ENCODE results near the gene CTSZ. TPM values are rescaled to one million over a fixed set of nuclear protein-coding genes. Genes with fewer than 3 reads are reported as not detected.
A peak's percentile ranks its signal among the peaks of the same experiment; 100 is the strongest.

Gene CTSZ
- polyA plus RNA-seq, 3 donors: 62.6 to 755 (median 86.4) TPM

- peaks cover 0 to 2% (median 0%) of the 10 kb centered on the region in 3 donors for H3K27me3 Mint-ChIP-seq (ENCODE audit: low read depth in 3 of 3)
- H3K27me3 ChIP-seq (ENCODE audit: control insufficient read depth in 2 of 2, insufficient read depth in 2 of 2, low read length in 2 of 2): no peaks in the 10 kb centered on the region
- no peak overlapping the region for H3K4me3 ChIP-seq (replicated peaks in 1 of 3; ENCODE audit: low read depth in 2 of 3, low read length in 3 of 3)
- peaks cover 71 to 84% of the 10 kb centered on the region in 2 donors for H3K36me3 ChIP-seq (replicated peaks in 1 of 2; ENCODE audit: control insufficient read depth in 1 of 2, insufficient read depth in 2 of 2, low read length in 2 of 2)
- H3K27ac ChIP-seq (ENCODE audit: low read depth in 1 of 2, low read length in 2 of 2): no peak overlapping the region
- TF ChIP-seq, protein P1, sequence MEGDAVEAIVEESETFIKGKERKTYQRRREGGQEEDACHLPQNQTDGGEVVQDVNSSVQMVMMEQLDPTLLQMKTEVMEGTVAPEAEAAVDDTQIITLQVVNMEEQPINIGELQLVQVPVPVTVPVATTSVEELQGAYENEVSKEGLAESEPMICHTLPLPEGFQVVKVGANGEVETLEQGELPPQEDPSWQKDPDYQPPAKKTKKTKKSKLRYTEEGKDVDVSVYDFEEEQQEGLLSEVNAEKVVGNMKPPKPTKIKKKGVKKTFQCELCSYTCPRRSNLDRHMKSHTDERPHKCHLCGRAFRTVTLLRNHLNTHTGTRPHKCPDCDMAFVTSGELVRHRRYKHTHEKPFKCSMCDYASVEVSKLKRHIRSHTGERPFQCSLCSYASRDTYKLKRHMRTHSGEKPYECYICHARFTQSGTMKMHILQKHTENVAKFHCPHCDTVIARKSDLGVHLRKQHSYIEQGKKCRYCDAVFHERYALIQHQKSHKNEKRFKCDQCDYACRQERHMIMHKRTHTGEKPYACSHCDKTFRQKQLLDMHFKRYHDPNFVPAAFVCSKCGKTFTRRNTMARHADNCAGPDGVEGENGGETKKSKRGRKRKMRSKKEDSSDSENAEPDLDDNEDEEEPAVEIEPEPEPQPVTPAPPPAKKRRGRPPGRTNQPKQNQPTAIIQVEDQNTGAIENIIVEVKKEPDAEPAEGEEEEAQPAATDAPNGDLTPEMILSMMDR (IDR thresholded peaks at IDR 0.05): no peak
- peaks cover 48% of the 10 kb centered on the region for H3K4me1 Mint-ChIP-seq
- H3K4me2 ChIP-seq (replicated peaks; ENCODE audit: extremely low read depth, low read length, poor library complexity, severe bottlenecking): no peak overlapping the region
- peaks cover 19 to 34% of the 10 kb centered on the region in 2 donors for H3K4me1 ChIP-seq (ENCODE audit: control insufficient read depth in 1 of 2, insufficient read depth in 2 of 2, low read length in 2 of 2)
- intact Hi-C loops (cut with micrococcal nuclease): loop anchor here in 1 of 2 donors (5.0 kb wide), 1 partner anchor 35 kb away; no protein-coding TSS in a partner anchor
- no peaks in the 10 kb centered on the region for H3K9me3 ChIP-seq (replicated peaks in 1 of 2; ENCODE audit: control insufficient read depth in 1 of 2, insufficient read depth in 1 of 2, low read length in 2 of 2)
- H3K36me3 Mint-ChIP-seq: peaks cover 85% of the 10 kb centered on the region in 2 donors
- no peak for DNase-seq
- WGBS (ENCODE audit: insufficient coverage): 71% methylated on average over 1 of the region's 5 CpGs
- no peak overlapping the region for H2AFZ ChIP-seq (ENCODE audit: insufficient read depth, low read depth, low read length, poor library complexity, severe bottlenecking)
- H3K79me2 ChIP-seq (ENCODE audit: insufficient read depth, low read length): peaks cover 83% of the 10 kb centered on the region
- peak overlapping the region in 4 of 7 donors; percentile 13 to 37 (median 28) for H3K27ac Mint-ChIP-seq
- H3K4me3 Mint-ChIP-seq: no peak overlapping the region
- H3K9me3 Mint-ChIP-seq: no peaks in the 10 kb centered on the region
- peaks cover 95% of the 10 kb centered on the region for H4K20me1 ChIP-seq (ENCODE audit: insufficient read depth, low read length)
- no peak overlapping the region for H3K9ac ChIP-seq (ENCODE audit: insufficient read depth, low read length, poor library complexity, severe bottlenecking)
Measured at GRCh38 chr20:59026904-59027740, 20.1 kb upstream of the CTSZ start.

- Mint-ChIP-seq H3K4me1 (peaks cover 35% of the 10 kb centered on the region), H3K36me3 (peaks cover 88 to 95% of the 10 kb centered on the region in 2 donors), H3K27ac (peak overlapping the region in 3 of 7 donors; percentile 3 to 42 (median 36)), H3K4me3 (no peak overlapping the region), H3K9me3 (no peaks in the 10 kb centered on the region), H3K27me3 (ENCODE audit: low read depth in 3 of 3) (peaks cover 0 to 2% (median 0%) of the 10 kb centered on the region in 3 donors)
- Histone ChIP-seq H3K36me3 (replicated peaks in 1 of 2; ENCODE audit: control insufficient read depth in 1 of 2, insufficient read depth in 2 of 2, low read length in 2 of 2) (peaks cover 71 to 87% of the 10 kb centered on the region in 2 donors), H3K79me2 (ENCODE audit: insufficient read depth, low read length) (peaks cover 67% of the 10 kb centered on the region), H3K27ac (ENCODE audit: low read depth in 1 of 2, low read length in 2 of 2) (peak overlapping the region in 1 of 2 donors; percentile 9), H3K4me2 (replicated peaks; ENCODE audit: extremely low read depth, low read length, poor library complexity, severe bottlenecking) (no peak overlapping the region), H3K9me3 (replicated peaks in 1 of 2; ENCODE audit: control insufficient read depth in 1 of 2, insufficient read depth in 1 of 2, low read length in 2 of 2) (no peaks in the 10 kb centered on the region), H3K4me1 (ENCODE audit: control insufficient read depth in 1 of 2, insufficient read depth in 2 of 2, low read length in 2 of 2) (peaks cover 9 to 20% of the 10 kb centered on the region in 2 donors), H3K27me3 (ENCODE audit: control insufficient read depth in 2 of 2, insufficient read depth in 2 of 2, low read length in 2 of 2) (no peaks in the 10 kb centered on the region), H2AFZ (ENCODE audit: insufficient read depth, low read depth, low read length, poor library complexity, severe bottlenecking) (no peak overlapping the region), H3K4me3 (replicated peaks in 1 of 3; ENCODE audit: low read depth in 2 of 3, low read length in 3 of 3) (no peak overlapping the region), H3K9ac (ENCODE audit: insufficient read depth, low read length, poor library complexity, severe bottlenecking) (no peak overlapping the region), H4K20me1 (ENCODE audit: insufficient read depth, low read length) (peaks cover 94% of the 10 kb centered on the region)
- TF ChIP-seq, protein P1 (IDR thresholded peaks at IDR 0.05): no peak
- 82% methylated on average over 4 of the region's 4 CpGs for WGBS (ENCODE audit: insufficient coverage)
- no peak for DNase-seq
- intact Hi-C loops (cut with micrococcal nuclease): loop anchor here in 1 of 2 donors (5.0 kb wide), 1 partner anchor 33 kb away; no protein-coding TSS in a partner anchor
Measured at GRCh38 chr20:59025511-59025910, 18.5 kb upstream of the CTSZ start.

All from CD14-positive monocyte (primary cell).